Measurements from ENCODE around the gene HCFC1R1.

- TF ChIP-seq CTCF (IDR thresholded peaks at IDR 0.05), result no peak
- TF ChIP-seq POLR2A (IDR thresholded peaks at IDR 0.05), result no peak
These were observed 42.1 kb upstream of the HCFC1R1 start for GRCh38 chr16:3065742-3066439.
